ENCODE data around the gene CSTB.

Gene CSTB

DNA sequence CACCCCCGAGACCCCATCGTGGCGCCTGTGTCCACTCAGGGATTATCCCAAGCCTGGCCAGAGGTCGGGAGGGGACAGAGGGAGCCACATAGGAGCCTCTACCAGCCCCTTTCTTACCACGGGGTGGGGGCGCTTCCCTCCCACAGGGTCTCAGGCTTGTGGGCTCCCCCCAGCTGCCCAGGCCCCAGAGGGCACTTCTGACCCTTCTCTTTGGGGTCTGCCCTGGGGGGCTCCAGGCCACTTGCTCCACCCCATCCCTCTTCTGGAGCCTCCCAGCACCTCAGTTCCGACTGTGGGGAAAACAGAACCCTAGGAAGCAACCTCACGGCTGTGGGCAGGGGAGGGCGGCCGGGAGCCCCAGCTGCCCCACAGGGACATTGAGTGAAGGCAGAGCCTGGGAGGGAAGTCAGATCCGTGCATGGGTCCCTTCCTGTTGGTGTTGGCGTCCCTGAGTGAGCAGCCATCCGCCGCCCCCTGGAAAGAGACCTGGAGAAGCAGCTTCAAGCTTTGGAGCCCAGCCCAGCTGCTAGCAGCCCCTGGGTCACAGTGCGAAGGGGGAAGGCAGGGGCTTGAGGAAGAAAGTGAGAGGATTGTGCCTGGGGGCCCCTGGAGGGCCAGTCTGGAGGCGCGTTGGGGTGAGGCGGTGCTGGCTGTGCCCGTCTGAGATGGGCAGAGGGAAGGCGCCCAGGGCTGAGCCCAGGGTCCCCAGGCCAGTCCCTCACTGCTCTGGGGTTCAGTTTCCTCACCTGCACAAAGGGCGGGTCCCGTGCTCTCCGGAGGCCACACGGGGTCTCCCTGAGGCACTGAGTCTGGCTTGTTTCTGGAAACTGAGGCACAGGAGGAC is 35.4 kb upstream of the CSTB start:
- DNase-seq = no peak
- TF ChIP-seq, protein P1, sequence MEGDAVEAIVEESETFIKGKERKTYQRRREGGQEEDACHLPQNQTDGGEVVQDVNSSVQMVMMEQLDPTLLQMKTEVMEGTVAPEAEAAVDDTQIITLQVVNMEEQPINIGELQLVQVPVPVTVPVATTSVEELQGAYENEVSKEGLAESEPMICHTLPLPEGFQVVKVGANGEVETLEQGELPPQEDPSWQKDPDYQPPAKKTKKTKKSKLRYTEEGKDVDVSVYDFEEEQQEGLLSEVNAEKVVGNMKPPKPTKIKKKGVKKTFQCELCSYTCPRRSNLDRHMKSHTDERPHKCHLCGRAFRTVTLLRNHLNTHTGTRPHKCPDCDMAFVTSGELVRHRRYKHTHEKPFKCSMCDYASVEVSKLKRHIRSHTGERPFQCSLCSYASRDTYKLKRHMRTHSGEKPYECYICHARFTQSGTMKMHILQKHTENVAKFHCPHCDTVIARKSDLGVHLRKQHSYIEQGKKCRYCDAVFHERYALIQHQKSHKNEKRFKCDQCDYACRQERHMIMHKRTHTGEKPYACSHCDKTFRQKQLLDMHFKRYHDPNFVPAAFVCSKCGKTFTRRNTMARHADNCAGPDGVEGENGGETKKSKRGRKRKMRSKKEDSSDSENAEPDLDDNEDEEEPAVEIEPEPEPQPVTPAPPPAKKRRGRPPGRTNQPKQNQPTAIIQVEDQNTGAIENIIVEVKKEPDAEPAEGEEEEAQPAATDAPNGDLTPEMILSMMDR (IDR thresholded peaks at IDR 0.05; ENCODE audit: low read depth, low read length) = no peak
- H3K4me3 ChIP-seq (ENCODE audit: low read depth, low read length) = no peak overlapping the region
- H3K27ac ChIP-seq = peak overlapping the region; percentile 57
- no peaks in the 10 kb centered on the region for H3K27me3 ChIP-seq (ENCODE audit: insufficient read depth, low read depth, severe bottlenecking)
- H3K9me3 ChIP-seq (ENCODE audit: severe bottlenecking) = no peaks in the 10 kb centered on the region
- H3K36me3 ChIP-seq = peaks cover 2% of the 10 kb centered on the region

DNA sequence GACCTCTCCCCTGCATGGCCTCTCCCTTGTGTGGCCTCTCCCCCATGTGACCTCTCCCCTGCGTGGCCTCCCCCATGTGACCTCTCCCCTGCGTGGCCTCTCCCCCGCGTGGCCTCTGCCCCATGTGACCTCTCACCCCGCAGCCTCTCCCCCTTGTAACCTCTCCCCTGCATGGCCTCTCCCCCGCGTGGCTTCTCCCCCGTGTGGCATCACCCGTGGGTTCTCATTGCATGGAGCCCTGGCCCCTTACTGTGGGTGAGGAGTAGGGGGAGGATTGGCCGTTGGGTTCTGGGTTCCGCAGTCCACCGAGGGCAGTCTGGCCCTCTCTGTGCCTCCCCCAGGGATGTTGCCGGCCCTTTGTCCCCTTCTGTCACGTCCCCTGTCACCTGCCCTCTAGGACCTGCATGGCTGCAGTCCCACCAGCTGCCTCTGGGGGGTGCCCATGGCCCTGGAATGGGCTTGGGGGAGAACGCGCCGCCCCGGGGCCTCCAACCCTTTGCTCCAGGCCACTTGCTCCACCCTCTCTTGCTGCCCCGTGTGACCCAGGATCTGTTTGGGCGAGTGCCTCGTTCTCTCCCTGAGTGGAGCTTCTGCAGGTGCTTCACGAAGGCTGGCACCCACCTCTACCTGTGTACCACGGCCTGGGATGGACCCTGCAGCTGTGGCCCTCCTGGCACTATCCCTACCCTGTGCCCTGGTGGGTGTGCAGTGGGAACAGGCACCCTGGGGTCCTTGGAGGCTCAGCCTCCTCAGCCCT is 34.6 kb upstream of the CSTB start:
- Histone ChIP-seq H3K4me3 (ENCODE audit: low read depth, low read length) (no peak overlapping the region), H3K27ac (peak overlapping the region; percentile 57), H3K9me3 (ENCODE audit: severe bottlenecking) (no peaks in the 10 kb centered on the region), H3K36me3 (peaks cover 8% of the 10 kb centered on the region), H3K27me3 (ENCODE audit: insufficient read depth, low read depth, severe bottlenecking) (no peaks in the 10 kb centered on the region)
- DNase-seq = peak; percentile 97
- TF ChIP-seq, protein P1 (IDR thresholded peaks at IDR 0.05; ENCODE audit: low read depth, low read length) = peak; percentile 99

DNA sequence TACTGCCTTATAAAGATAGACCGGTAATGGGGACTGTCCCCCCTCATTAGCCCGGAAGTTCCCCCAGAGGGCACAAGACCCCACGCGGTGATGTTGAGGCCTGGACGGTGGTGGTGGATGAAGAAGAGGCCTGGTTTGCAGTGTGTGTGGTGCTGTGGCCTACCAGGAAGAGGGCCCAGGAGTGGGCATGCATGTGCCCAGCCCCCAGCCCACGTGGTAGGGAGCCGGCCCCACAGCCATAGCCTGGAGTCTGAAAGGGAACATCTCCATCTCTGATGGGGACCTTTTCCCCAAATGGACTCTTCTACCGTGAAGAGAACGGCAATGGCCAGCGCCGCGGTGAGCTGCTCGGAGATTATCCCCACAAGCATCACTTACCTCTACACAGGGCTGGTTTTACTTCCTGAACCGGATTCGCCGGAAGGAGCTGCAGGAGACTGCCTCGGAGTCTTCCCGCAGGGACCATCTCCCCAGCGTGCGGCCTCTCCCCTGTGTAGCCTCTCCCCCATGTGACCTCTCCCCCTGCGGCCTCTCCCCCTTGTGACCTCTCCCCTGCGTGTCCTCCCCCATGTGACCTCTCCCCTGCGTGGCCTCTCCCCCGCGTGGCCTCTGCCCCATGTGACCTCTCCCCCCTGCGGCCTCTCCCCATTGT is 33.9 kb upstream of the CSTB start:
- Histone ChIP-seq H3K27me3 (ENCODE audit: insufficient read depth, low read depth, severe bottlenecking) (no peaks in the 10 kb centered on the region), H3K36me3 (peaks cover 14% of the 10 kb centered on the region), H3K9me3 (ENCODE audit: severe bottlenecking) (no peaks in the 10 kb centered on the region), H3K27ac (no peak overlapping the region), H3K4me3 (ENCODE audit: low read depth, low read length) (no peak overlapping the region)
- no peak for DNase-seq
- TF ChIP-seq, protein P1 (IDR thresholded peaks at IDR 0.05; ENCODE audit: low read depth, low read length) = no peak

DNA sequence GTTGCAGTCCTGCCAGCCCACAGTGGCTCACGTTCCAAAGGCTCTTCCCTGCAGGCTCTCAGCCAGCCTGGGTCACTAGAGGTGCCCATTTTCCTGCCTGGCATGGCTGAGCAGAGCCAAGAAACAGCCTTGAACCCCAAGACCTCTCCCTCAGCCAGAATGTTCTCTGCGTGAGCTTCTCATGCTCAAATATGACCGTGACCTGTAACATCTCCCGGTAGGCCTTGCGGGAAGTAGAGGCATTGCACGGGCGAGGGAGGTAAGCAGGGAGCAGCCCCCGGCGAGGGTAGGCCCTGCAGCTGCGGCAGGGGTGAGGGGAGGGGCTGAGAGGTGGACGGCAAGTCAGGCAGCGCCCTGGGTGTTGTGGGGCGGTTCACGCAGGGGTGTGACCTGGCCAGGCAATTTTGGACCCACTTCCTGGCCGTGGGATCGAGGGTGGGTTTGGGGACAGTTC is 33.3 kb upstream of the CSTB start:
- no peak for DNase-seq
- Histone ChIP-seq H3K27ac (no peak overlapping the region), H3K36me3 (peaks cover 20% of the 10 kb centered on the region), H3K27me3 (ENCODE audit: insufficient read depth, low read depth, severe bottlenecking) (no peaks in the 10 kb centered on the region), H3K4me3 (ENCODE audit: low read depth, low read length) (no peak overlapping the region), H3K9me3 (ENCODE audit: severe bottlenecking) (no peaks in the 10 kb centered on the region)
- TF ChIP-seq, protein P1 (IDR thresholded peaks at IDR 0.05; ENCODE audit: low read depth, low read length) = no peak

DNA sequence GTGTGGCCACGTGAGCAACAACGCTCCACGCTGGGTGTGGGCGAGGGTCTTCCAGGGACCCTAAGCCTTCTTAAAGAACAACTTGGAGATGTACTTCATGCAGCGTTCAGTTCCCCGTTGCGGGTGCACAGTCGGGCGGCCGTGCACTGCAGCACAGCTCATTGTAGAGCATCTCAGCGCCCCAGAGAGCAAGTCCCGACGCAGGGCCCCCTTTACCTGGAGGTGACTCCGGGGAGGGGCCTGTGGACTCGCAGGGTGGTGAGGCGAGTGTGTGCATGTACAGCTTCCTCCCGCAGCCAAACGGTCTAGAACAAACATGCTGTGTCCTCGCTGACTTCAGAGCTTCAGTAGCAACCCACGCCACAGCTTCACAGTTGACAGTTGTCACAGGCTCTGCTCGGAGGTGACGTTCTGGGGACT is 32.7 kb upstream of the CSTB start:
- Histone ChIP-seq H3K9me3 (ENCODE audit: severe bottlenecking) (no peaks in the 10 kb centered on the region), H3K36me3 (peaks cover 25% of the 10 kb centered on the region), H3K27me3 (ENCODE audit: insufficient read depth, low read depth, severe bottlenecking) (no peaks in the 10 kb centered on the region), H3K4me3 (ENCODE audit: low read depth, low read length) (no peak overlapping the region), H3K27ac (no peak overlapping the region)
- TF ChIP-seq, protein P1 (IDR thresholded peaks at IDR 0.05; ENCODE audit: low read depth, low read length) = no peak
- DNase-seq = no peak

Measured in WERI-Rb-1 (cell line).